ENCODE measurements around the gene NCLN. TPM values are rescaled to one million over a fixed set of nuclear protein-coding genes. Genes with fewer than 3 reads are reported as not detected.

NCLN gene
- total RNA-seq, 1 donor from 2014 or later: 63.0 TPM

- no peak for TF ChIP-seq CTCF (IDR thresholded peaks at IDR 0.05; ENCODE audit: unreplicated experiment)
- H3K27ac Mint-ChIP-seq (ENCODE audit: unreplicated experiment): no peak overlapping the region
- peaks cover 8% of the 10 kb centered on the region for H3K27me3 Mint-ChIP-seq (ENCODE audit: unreplicated experiment)
- no peaks in the 10 kb centered on the region for H3K36me3 Mint-ChIP-seq (ENCODE audit: low read depth, unreplicated experiment)
- no peak for DNase-seq (ENCODE audit: low spot score)
- no peak overlapping the region for H3K4me3 Mint-ChIP-seq (ENCODE audit: unreplicated experiment)
- H3K9me3 Mint-ChIP-seq (ENCODE audit: unreplicated experiment): no peaks in the 10 kb centered on the region
- H3K4me1 Mint-ChIP-seq (ENCODE audit: unreplicated experiment): no peaks in the 10 kb centered on the region
These were observed 52.4 kb downstream of the NCLN start for GRCh38 chr19:3238066-3238561.

DNA sequence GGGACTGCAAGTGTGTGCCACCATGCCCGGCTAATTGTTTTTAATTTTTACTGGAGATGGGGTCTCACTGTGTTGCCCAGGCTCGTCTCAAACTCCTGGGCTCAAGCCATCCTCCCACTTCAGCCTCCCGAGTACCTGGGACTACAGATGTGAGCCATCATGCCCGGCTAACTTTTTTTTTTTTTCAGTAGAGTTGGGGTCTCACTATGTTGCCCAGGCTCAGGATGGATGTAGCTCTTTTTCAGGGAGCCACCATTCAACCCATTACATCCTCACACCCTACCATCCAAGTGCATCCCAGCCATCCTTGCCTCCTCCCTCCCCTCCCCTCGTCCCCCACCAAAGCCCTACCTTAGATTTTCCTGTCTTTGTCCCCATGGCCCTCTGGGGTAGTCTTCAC lies 53.6 kb downstream of the NCLN start:
- Mint-ChIP-seq H3K27ac (ENCODE audit: unreplicated experiment) (no peak overlapping the region), H3K4me1 (ENCODE audit: unreplicated experiment) (no peaks in the 10 kb centered on the region), H3K9me3 (ENCODE audit: unreplicated experiment) (no peaks in the 10 kb centered on the region), H3K27me3 (ENCODE audit: unreplicated experiment) (peaks cover 5% of the 10 kb centered on the region), H3K4me3 (ENCODE audit: unreplicated experiment) (no peak overlapping the region), H3K36me3 (ENCODE audit: low read depth, unreplicated experiment) (no peaks in the 10 kb centered on the region)
- TF ChIP-seq CTCF (IDR thresholded peaks at IDR 0.05; ENCODE audit: unreplicated experiment): no peak
- DNase-seq (ENCODE audit: low spot score): no peak

DNA sequence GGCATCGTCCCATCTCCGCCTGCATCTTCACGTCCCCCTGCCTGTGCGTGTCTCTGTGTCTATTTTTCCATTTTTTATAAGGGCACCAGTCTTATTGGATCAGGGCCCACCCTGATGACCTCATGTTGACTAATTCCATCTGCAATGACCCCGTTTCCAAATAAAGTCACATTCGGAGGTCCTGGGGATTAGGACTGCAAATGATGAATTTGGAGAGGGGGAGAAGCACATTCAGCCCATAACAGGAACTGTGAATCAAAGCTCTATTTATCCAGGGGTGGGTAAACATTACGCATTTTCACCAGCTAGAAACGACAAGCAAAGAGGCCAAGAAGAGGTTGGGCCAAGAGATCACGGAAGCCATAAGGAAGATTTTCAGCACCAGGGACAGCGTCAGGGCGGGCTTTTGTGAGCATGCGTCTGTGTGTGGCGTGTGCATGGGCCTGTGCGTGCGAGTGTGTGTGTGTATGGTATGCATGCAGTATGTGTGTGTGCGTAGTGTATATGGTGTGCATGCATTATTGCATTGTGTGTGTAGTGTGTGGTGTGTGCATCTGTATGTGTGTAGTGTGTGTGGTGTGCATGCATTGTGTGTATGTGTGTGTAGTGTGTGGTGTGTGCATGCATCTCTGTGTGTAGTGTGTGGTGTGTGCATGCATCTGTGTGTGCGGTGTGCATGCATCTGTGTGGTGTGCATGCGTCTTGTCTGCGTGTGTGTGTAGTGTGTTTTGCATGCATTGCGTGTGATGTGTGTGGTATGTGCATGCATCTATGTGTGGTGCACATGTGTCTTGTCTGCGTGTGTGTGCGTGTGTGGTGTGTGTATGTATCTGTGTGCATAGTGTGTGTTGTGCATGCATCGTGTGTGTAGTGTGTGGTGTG lies 58.3 kb downstream of the NCLN start:
- TF ChIP-seq CTCF (IDR thresholded peaks at IDR 0.05; ENCODE audit: unreplicated experiment): no peak
- H3K4me1 Mint-ChIP-seq (ENCODE audit: unreplicated experiment): no peaks in the 10 kb centered on the region
- H3K4me3 Mint-ChIP-seq (ENCODE audit: unreplicated experiment): no peak overlapping the region
- no peak overlapping the region for H3K27ac Mint-ChIP-seq (ENCODE audit: unreplicated experiment)
- peaks cover 2% of the 10 kb centered on the region for H3K27me3 Mint-ChIP-seq (ENCODE audit: unreplicated experiment)
- peak; percentile 58 for DNase-seq (ENCODE audit: low spot score)
- no peaks in the 10 kb centered on the region for H3K9me3 Mint-ChIP-seq (ENCODE audit: unreplicated experiment)
- no peaks in the 10 kb centered on the region for H3K36me3 Mint-ChIP-seq (ENCODE audit: low read depth, unreplicated experiment)

- no peaks in the 10 kb centered on the region for H3K36me3 Mint-ChIP-seq (ENCODE audit: low read depth, unreplicated experiment)
- H3K9me3 Mint-ChIP-seq (ENCODE audit: unreplicated experiment): no peaks in the 10 kb centered on the region
- no peaks in the 10 kb centered on the region for H3K4me1 Mint-ChIP-seq (ENCODE audit: unreplicated experiment)
- H3K27me3 Mint-ChIP-seq (ENCODE audit: unreplicated experiment): peaks cover 2% of the 10 kb centered on the region
- no peak overlapping the region for H3K4me3 Mint-ChIP-seq (ENCODE audit: unreplicated experiment)
- H3K27ac Mint-ChIP-seq (ENCODE audit: unreplicated experiment): no peak overlapping the region
- no peak for TF ChIP-seq CTCF (IDR thresholded peaks at IDR 0.05; ENCODE audit: unreplicated experiment)
- no peak for DNase-seq (ENCODE audit: low spot score)
These were observed 59.3 kb downstream of the NCLN start for GRCh38 chr19:3245050-3245449.

DNA sequence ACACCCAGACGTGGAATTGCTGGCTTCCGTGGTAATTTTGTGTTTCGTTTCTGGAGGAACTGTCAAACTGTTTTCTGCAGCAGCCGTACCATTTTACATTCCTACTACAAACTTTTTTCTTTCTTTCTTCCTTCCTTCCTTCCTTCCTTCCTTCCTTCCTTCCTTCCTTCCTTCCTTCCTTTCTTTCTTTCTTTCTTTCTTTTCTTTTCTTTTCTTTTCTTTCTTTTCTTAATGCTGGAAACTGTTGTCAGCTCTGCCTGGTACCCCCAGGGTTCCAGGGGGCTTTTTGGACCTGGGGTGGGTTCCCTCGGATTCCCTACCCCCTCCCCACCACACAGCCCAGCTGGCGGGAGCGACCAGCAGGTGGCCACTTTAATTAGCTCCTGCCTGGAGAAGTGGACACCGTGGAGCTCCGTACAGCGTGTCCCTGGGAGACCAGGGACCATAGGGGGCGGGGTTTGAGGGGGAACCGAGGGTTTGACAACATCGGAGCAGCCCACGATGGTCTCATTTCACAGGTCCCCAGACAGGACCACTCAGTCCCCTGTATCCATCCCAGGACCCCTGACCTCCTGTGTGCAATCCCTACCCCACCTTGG lies 63.1 kb downstream of the NCLN start:
- Mint-ChIP-seq H3K27me3 (ENCODE audit: unreplicated experiment) (peaks cover 2% of the 10 kb centered on the region), H3K4me1 (ENCODE audit: unreplicated experiment) (no peaks in the 10 kb centered on the region), H3K36me3 (ENCODE audit: low read depth, unreplicated experiment) (no peaks in the 10 kb centered on the region), H3K27ac (ENCODE audit: unreplicated experiment) (no peak overlapping the region), H3K4me3 (ENCODE audit: unreplicated experiment) (no peak overlapping the region), H3K9me3 (ENCODE audit: unreplicated experiment) (peaks cover 8% of the 10 kb centered on the region)
- DNase-seq (ENCODE audit: low spot score): no peak
- no peak for TF ChIP-seq CTCF (IDR thresholded peaks at IDR 0.05; ENCODE audit: unreplicated experiment)
